Central memory CD4-positive, alpha-beta T cell (primary cell): ENCODE results near the gene NQO2.
"Not testable (repeated sequence)": the region's sequence is repeated elsewhere in the genome, so short reads cannot be mapped to it uniquely, and the experiment has no call there.

Experiments used
- DNase-seq: peaks from one replicate; pipeline ENCODE4 v3.0.0; 2022

Gene NQO2

DNA sequence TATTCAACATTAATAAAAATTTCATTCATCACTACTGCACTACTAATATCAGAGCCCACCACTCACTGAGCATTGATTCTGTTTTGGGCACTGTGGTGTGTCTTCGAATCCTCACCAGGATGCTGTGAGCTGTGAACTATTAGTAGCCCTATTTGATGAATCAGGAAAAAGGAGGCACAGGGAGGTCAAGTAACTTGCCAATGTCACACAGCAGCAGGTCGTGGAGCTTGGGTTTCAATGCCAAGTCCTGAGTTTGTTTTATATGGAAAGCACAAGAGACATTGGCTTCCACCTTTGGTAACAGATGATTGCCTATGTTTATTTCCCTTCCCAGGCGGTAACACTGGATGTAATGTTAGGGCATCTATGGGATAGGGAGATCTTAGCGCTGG, 15.0 kb downstream of the NQO2 start:
- DNase-seq = no peak

GRCh38 chr6:3015144-3015543, 15.4 kb downstream of the NQO2 start:
- DNase-seq = no peak

GRCh38 chr6:3016473-3017280, 17.0 kb downstream of the NQO2 start:
- no peak for DNase-seq

DNA sequence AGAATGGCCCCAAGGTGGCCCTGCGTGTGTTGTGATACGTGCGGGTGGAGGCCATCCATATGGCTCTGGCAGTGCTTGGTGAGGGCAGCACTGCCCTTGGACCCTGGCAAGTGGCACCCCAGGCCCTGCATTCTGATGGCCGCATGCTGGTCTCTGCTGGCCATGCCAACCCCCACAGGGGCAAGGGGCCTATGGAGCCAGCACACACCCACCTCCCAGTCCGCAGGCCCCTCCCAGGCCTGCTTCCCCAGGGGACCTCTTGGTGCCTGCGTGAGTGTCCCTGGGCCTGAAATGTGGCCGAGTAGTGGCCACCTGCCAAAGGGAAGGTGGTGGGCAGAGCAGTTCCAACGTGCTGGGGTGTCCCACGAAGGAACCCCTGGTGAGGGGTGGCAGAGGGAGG, 17.6 kb downstream of the NQO2 start:
- no peak for DNase-seq

DNA sequence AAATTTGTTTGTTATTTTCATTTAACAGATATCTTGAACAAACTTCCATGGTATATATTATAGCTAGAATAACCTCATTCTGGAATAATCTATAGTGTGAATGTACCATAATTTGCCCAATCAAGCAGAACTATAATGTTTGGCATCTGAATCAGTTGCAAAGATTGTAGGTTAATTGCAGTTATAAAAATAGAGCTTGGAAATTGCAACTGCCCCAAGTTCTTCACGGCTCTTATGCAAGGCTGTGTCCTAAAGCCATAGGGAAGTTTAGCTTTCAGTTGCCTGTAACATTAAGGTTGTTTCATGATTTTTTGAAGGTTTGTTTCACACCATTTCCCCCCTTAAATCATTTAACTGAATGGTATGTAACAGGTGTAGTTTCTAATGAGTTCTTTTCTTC, 19.4 kb downstream of the NQO2 start:
- no peak for DNase-seq

- no peak for DNase-seq
Measured at GRCh38 chr6:3019749-3020320, 20.1 kb downstream of the NQO2 start.

GRCh38 chr6:3020976-3021598, 21.4 kb downstream of the NQO2 start:
- not testable (repeated sequence) for DNase-seq

DNA sequence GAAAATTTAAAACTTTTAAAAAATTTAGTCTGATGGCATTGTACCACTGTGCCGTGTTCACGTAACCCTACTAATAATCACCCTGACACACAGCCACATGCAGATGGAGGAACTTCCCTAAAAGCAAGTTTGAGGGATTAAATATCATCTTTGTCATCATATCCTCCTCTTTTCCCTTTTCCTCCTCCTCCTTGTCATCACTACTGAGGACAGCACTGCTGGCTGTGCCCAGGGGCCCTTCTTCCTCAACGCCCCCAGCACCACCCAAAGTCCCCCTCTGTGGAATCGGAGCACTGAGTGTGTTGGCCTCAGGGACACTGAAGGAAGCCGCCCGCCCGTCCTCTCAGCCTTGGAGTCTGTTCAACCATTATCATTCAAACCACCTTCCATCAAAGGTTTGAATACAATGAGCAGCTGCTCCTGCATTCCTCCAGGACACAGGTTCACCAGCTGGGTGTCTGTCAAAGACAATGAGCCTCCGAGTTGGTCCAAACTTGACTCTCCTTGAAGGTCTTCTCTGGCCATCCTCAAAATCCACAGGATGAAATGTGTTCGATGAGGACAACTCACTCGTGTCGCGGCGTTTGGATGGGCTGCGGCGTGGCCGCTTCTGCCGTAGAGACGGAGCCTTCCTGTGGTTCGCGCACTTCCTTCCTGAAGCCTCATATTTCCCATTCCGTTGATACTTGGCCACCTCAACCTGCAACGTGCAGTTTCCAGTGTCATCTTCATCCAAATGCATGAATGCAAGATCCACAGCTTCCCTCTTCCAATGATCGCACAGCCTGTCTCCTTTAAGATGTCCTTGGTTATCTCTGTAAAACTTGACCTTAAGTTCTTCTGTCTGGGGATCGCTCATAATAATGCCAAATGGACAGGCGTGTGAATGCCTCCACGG, 23.3 kb downstream of the NQO2 start:
- peak; percentile 23 for DNase-seq

DNA sequence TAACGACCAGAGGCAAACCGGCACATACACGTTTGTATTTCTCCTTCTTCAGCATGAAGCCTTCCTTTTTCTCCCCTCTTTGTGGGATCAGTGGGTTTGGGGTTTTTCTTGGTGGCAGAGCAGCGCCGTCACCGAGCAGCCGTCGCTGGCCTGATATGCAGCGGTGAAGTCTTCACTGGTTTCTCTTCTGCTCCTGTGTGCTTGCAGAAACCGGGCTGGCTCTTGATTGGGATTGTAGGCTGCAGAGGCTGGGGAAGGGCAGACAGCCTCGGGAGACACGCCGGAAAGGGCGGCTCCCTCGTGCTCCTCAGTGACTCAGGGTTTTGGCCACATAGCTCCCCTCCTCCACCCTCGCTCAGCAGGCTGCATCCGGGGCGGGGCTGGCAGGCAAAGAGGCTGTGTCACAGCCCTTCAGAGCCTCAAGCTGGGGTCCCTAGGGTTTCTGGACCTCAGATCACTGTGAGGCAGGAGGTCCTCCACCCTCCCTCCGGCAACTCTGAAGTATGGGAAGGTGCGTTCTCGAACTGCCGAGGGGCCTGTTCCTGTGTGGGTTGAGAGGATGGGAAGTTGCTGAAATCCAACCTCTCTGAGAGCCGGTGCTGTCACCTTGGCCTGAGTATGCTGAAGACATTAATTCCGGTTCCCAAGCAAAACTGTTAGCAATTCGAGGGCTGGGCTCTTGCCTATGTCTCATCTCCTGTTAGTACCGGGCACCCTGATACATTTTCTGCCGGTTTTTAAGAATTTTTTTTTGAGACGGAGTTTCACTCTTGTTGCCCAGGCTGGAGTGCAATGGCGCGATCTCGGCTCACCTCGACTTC, 24.2 kb downstream of the NQO2 start:
- peak; percentile 76 for DNase-seq

DNA sequence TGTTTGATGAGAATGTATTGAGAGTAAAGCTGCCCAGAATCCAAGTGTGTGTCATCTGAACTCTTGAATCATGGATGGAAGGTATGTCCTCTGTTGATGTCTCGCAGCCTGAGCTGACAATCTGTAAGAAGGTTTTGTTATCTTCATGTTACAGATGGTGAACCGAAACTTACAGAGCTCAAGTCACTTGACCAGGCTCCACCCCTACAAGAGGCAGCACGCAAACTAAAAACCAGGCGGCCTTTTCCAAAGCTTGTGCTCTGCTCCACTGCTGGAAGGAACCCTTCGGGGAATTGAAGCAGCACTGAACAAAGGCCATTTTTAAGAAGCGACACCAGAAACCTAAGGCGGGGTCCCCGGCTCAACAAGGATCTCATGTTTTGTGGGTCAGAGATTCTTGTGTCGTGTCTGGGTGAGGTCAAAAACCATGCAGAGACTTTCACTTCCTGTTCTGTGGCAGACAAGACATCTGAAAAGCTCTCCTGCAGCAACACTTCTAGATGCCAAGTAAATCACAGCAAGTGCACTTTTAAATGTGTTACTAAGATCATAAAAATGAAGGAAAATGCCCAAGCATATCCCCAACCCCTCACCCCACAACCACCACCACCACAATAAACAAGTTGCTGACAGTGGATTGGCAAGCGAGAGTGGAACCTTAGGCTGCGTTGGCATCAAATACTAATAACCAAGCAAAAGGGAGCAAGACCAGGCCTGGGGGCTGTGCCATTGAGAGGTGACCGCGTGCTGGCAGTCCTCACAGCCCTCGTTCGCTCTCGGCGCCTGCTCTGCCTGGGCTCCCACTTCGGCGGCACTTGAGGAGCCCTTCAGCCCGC, 27.3 kb downstream of the NQO2 start:
- DNase-seq = peak; percentile 35

DNA sequence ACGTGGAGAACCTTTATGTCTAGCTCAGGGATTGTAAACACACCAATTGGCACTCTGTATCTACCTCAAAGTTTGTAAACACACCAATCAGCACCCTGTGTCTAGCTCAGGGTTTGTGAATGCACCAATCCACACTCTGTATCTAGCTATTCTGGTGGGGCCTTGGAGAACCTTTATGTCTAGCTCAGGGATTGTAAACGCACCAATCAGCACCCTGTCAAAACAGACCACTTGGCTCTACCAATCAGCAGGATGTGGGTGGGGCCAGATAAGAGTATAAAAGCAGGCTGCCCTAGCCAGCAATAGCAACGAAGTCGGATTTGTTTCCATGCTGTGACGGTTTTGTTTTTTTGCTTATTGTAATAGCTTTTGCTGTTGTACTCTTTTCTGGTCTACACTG, 28.5 kb downstream of the NQO2 start:
- DNase-seq = not testable (repeated sequence)

DNA sequence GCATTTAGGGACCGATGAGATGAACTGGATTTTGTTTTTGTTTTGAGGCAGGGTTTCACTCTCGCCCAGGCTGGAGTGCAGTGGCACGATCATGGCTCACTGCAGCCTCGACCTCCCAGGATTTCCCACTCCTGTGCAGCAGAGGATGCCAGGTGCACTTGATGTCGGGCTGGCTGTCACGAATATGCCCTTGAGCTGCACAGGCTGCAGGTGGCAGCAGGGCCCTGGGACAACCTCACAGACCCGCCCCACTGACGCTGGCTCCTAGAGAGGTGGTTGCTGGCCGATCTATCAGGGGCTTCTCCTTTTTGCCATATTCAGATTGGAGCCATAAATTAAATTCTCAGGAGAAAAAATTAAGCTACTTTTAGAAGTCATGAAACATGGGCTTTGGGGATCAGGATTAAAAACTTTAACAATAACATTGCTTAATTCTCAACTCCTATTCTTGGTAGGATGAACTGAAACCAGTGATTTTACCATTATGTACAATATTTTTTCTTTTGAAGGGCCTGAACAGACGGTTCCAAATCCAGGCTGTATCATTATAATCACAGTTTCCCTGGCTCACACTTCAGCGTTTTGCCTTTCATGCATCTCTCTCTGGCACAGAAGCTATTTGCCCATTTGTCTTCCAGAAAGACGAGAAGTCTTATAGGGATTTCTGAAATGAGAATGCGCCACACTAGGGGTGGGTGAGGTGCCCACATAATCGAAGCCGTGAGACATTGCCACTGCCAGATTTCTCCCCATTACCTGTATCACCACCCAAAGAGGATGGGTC, 32.4 kb downstream of the NQO2 start:
- no peak for DNase-seq

GRCh38 chr6:3032986-3033385, 33.3 kb downstream of the NQO2 start:
- DNase-seq = no peak

- no peak for DNase-seq
Measured at GRCh38 chr6:3033652-3034051, 34.0 kb downstream of the NQO2 start.

DNA sequence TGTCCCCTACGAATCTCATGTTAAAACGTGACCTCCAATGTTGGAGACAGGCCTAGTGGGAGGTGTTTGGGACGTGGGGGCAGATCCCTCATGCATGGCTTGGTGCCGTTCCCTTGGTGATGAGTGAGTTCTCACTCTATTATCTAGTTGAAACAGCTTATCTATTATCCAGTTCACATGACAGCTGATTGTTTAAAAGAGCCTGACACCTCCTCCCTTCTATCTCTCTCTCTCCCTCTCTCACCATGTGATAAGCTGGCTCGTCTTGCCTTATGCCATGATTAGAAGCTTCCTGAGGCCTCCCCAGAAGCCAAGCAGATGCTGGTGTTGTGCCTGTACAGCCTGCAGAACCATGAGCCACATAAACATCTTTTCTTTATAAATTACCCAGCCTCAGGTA, 35.7 kb downstream of the NQO2 start:
- no peak for DNase-seq

- DNase-seq = no peak
Measured at GRCh38 chr6:3036861-3037637, 37.4 kb downstream of the NQO2 start.

GRCh38 chr6:3037638-3038365, 38.1 kb downstream of the NQO2 start:
- DNase-seq = no peak

GRCh38 chr6:3039384-3039783, 39.7 kb downstream of the NQO2 start:
- DNase-seq = no peak

GRCh38 chr6:3041147-3041546, 41.5 kb downstream of the NQO2 start:
- DNase-seq = no peak
